Mammary epithelial cell (primary cell): ENCODE data around the gene KCNN3.

Experiments
- CTCF ChIP-seq, 2 donors: IDR thresholded peaks in 1 of 2; conservative IDR thresholded peaks in 1 of 2; 2 replicates each; pipeline ENCODE4 v1.5.1; 2011 to 2012; ENCODE audit warnings: inconsistent platforms in 2 of 2, low read length in 2 of 2, mild to moderate bottlenecking in 2 of 2, control low read depth in 1 of 2, low read depth in 1 of 2; ENCODE audit not compliant: insufficient read depth in 1 of 2; ENCODE audit errors: extremely low read depth in 1 of 2
- EZH2 ChIP-seq: IDR thresholded peaks from 2 replicates; pipeline ENCODE4 v1.6.1; 2012; ENCODE audit warnings: low read length, inconsistent platforms, borderline replicate concordance

GRCh38 chr1:154869351-154870114 is 548 bp downstream of the KCNN3 start:
- TF ChIP-seq CTCF (conservative IDR thresholded peaks at IDR 0.05 in 1 of 2, IDR thresholded peaks at IDR 0.05 in 1 of 2; ENCODE audit: extremely low read depth in 1 of 2, insufficient read depth in 1 of 2, low read depth in 1 of 2, low read length in 2 of 2) (no peak), EZH2 (no peak)
